ENCODE data around the gene KRTAP10-12.

KRTAP10-12 gene

DNA sequence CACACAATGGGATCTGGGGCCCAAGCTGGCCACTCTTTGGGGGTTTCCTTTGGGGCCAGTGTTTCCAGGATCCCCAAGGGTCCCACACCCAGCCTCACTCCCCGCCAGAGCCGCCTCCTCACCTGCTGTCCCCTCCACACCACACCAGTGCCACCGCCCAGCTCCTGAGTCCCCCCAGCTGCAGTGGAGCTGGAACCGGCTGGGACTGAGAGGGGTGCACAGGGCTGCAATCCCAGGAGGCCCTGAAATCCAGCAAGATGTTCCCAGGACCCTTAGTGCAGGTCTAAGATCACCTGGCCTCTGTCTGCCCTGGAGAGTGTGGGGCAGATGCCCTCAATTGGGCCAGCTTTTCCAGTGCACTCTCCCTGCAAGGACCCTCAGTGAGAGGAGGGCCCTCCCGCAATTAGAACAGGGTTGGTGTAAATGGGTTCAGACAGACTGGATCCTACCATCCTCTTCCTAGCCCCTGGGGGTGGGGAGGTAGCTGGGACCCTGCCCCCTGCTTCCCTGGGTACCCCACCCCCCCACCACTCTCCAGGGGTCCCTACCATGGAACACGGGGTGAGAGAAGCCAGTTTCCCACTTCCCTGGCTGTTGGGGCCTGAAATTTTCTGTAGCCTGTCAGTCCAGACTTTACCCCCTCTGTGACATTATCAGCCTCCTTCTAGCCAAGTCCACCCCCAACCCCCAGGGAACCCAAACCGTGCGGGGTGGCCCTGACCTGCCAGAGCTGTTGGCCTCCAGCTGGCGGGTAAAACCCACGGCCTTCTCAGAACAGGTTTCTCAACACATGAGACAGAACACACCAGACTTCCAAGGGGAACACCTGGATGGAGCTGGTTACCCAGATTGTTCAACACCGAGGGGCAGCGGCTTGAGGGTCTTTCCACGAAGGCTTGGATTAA is 7.0 kb downstream of the KRTAP10-12 start:
- no peak for DNase-seq (ENCODE audit: low read depth)
- no peak overlapping the region for H3K4me3 ChIP-seq (ENCODE audit: control insufficient read depth, low read depth, low read length)
- TF ChIP-seq, protein P1, sequence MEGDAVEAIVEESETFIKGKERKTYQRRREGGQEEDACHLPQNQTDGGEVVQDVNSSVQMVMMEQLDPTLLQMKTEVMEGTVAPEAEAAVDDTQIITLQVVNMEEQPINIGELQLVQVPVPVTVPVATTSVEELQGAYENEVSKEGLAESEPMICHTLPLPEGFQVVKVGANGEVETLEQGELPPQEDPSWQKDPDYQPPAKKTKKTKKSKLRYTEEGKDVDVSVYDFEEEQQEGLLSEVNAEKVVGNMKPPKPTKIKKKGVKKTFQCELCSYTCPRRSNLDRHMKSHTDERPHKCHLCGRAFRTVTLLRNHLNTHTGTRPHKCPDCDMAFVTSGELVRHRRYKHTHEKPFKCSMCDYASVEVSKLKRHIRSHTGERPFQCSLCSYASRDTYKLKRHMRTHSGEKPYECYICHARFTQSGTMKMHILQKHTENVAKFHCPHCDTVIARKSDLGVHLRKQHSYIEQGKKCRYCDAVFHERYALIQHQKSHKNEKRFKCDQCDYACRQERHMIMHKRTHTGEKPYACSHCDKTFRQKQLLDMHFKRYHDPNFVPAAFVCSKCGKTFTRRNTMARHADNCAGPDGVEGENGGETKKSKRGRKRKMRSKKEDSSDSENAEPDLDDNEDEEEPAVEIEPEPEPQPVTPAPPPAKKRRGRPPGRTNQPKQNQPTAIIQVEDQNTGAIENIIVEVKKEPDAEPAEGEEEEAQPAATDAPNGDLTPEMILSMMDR (conservative IDR thresholded peaks at IDR 0.05; ENCODE audit: control insufficient read depth, insufficient read depth, low read depth, low read length): no peak

DNA sequence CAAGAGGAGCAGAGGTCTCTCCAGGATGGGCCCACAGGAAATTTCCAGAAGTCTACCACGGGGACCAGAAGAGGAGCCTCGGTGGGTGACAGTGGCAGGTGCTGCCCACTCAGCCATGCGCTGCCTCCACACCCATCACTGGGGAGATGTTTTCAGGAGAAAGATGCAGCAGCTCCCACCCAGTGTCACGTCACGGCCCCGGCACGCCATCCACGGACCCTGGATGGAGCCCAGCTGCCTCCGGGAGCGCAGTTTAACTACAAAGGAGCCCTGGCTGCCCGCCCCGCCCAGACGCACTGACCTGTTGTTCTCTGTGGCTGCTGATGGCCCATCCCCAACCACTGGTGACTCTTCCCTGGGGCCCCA is 7.6 kb downstream of the KRTAP10-12 start:
- DNase-seq (ENCODE audit: low read depth): no peak
- TF ChIP-seq, protein P1 (conservative IDR thresholded peaks at IDR 0.05; ENCODE audit: control insufficient read depth, insufficient read depth, low read depth, low read length): no peak
- no peak overlapping the region for H3K4me3 ChIP-seq (ENCODE audit: control insufficient read depth, low read depth, low read length)

DNA sequence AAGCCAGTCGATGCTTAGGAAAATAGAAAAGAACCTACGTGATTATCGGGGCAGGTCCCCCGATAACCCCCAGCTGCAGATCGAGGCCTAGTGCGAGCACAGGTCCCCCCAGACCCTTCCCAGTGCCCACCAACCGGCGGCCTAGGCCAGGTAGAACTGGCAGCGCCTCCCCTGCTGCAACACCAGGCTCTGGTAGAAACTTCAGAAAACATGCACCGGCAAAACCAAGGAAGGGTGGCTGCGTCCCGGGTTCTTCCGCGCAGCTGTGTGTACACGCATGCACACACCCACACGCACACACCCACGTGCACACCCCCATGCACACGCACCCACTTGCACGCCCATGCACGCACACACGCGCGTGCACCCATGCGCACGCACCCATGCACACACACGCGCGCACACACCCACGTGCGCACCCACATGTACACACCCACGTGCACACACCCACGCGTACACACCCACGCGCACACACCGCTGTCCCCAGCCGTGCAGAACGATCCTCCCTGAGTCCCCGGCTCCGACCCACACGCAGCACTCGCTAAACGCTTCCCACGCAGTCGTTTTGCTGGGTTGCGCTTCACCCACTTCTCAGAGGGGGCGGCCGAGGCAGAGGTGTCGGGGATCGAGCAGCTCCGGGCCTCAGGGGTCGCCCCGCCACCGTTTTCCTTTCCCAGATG is 9.2 kb downstream of the KRTAP10-12 start:
- H3K4me3 ChIP-seq (ENCODE audit: control insufficient read depth, low read depth, low read length): no peak overlapping the region
- no peak for DNase-seq (ENCODE audit: low read depth)
- TF ChIP-seq, protein P1 (conservative IDR thresholded peaks at IDR 0.05; ENCODE audit: control insufficient read depth, insufficient read depth, low read depth, low read length): no peak

DNA sequence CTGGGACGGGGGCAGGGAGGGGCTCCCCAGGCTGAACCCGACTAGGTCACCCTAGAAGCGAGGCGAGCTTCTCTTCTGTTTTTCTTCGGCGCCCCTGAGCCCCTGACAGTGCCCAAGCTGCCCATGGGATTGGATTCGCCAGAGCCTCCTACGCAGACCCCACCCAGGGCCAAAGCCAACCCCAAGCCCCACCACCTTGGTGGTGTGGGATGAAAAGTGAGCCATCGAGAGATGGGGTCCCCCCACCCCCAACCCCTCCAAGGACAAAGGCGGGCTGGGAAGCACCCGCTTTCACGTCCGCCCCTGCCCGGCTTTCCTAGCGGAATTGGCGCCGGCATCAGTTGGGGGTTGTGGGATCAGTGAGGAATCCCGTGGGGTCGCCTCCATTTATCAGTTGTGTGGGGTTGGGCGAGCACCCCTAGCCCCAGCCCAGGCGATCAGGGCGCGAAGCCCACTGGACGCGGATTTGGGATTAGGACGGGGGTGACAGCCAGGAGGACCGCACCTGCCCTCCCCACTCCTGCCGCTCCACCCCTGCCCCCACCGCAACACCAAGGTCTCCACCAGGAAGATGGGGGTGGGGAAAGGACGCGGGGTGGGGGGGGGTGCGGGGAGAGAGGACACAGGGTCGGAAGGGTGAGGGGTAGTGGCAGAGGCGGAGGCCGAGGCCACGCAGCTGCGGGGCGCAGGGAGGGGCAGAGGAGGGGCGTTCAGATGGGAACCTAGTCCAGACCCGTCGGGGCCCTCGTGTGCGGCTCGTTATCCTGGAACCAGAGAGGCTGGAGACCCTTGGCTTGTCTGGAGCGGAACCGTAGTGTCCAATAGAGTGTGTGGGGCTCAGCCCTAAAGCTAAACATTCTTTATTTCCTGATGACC is 10.0 kb downstream of the KRTAP10-12 start:
- DNase-seq (ENCODE audit: low read depth): no peak
- H3K4me3 ChIP-seq (ENCODE audit: control insufficient read depth, low read depth, low read length): no peak overlapping the region
- TF ChIP-seq, protein P1 (conservative IDR thresholded peaks at IDR 0.05; ENCODE audit: control insufficient read depth, insufficient read depth, low read depth, low read length): no peak

DNA sequence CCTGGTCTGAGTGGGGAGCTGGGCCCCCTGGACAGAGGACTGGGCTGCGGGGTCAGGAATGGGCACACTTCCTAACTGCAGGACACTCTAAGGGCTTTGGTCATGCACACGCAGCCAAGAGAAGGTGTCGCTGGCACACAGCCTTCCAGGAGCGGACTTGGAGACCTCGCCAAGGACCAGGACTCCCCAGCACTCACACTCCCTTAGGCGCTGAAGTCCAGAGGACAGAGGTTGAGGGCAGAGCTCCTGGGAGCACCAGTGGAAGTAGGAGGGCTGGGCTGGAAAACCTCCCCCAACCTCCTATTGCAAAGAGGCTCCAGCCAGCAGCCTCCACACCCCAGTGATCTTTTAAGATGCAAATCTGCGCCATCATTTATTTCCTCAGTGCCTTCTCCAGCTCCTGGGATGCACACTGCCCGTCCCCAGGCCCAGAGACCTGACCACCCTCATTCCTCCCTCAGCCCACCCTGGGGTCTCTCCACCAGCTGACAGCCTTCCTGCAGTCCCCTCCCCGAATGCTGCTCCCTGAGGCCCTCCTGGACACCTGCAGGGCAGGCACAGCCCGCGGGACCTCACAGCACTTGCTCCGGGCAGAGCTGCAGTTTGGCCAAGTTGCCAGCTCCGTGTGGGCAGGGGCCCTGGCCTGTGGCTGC is 11.4 kb downstream of the KRTAP10-12 start:
- TF ChIP-seq, protein P1 (conservative IDR thresholded peaks at IDR 0.05; ENCODE audit: control insufficient read depth, insufficient read depth, low read depth, low read length): no peak
- no peak for DNase-seq (ENCODE audit: low read depth)
- H3K4me3 ChIP-seq (ENCODE audit: control insufficient read depth, low read depth, low read length): no peak overlapping the region

DNA sequence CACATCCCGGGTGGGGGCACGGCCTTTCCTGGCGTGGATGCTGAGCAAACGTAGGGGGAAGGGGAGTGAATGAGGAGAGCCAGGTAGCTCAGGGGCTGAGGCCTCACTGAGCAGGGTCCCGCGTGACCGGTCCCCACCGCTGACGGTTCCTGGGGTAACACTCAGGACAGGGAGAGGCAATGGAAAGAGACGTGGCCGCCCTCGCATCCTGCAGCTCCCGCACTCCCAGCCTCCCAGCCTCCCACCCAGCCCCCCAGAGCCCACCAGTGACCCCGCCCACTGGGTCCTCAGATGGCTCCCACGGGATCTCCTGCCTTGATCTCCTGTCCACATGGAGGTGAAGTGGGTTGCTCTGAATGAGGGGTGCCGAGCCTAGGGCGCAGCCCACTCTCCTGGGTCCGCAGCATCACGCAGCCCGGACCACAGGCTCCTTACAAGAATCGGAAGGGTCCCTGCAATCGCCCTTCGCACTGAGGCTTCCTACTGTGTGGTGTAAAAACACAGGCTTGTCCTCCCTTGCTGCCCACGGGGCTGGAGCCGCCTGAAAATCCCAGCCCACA is 12.0 kb downstream of the KRTAP10-12 start:
- no peak for DNase-seq (ENCODE audit: low read depth)
- no peak overlapping the region for H3K4me3 ChIP-seq (ENCODE audit: control insufficient read depth, low read depth, low read length)
- TF ChIP-seq, protein P1 (conservative IDR thresholded peaks at IDR 0.05; ENCODE audit: control insufficient read depth, insufficient read depth, low read depth, low read length): no peak
